ENCODE data around the gene TMEM267.

DNA sequence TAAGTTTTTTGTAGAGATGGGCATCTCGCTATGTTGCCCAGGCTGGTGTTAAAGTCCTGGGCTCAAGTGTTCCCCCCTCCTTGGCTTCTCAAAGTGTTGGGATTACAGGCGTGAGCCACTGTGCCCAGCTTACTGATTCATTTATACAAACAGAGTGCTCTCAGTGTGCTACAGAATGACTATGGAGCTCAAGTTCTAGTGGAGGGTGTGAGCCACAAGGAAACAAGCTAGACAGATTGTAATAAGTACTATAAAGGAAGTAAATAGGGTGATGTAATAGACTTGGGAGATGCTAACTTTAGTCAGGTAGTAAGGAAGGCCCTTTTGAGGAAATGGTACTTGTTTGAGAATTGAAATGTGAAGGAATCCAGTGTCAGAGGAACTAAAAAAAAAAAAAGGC, 1.7 kb upstream of the TMEM267 start:
- TF ChIP-seq, protein P1, sequence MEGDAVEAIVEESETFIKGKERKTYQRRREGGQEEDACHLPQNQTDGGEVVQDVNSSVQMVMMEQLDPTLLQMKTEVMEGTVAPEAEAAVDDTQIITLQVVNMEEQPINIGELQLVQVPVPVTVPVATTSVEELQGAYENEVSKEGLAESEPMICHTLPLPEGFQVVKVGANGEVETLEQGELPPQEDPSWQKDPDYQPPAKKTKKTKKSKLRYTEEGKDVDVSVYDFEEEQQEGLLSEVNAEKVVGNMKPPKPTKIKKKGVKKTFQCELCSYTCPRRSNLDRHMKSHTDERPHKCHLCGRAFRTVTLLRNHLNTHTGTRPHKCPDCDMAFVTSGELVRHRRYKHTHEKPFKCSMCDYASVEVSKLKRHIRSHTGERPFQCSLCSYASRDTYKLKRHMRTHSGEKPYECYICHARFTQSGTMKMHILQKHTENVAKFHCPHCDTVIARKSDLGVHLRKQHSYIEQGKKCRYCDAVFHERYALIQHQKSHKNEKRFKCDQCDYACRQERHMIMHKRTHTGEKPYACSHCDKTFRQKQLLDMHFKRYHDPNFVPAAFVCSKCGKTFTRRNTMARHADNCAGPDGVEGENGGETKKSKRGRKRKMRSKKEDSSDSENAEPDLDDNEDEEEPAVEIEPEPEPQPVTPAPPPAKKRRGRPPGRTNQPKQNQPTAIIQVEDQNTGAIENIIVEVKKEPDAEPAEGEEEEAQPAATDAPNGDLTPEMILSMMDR (conservative IDR thresholded peaks at IDR 0.05 in 1 of 2, IDR thresholded peaks at IDR 0.05 in 1 of 2; ENCODE audit: extremely low read depth in 1 of 2, insufficient read depth in 1 of 2, low read depth in 1 of 2, low read length in 2 of 2), result no peak
- no peak for TF ChIP-seq EZH2 (IDR thresholded peaks at IDR 0.05; ENCODE audit: borderline replicate concordance, low read length)
